Measurements from ENCODE around the gene CIP2A.
"Not testable (repeated sequence)": the region's sequence is repeated elsewhere in the genome, so short reads cannot be mapped to it uniquely, and the experiment has no call there.

GRCh38 chr3:108616090-108616489 lies 26.9 kb upstream of the CIP2A start:
- TF ChIP-seq CTCF (IDR thresholded peaks at IDR 0.05); POLR2A (IDR thresholded peaks at IDR 0.05; ENCODE audit: low read depth); POLR2AphosphoS5 (IDR thresholded peaks at IDR 0.05): not testable (repeated sequence)
